ENCODE results near the gene SPHK2.
A peak's percentile ranks its signal among the peaks of the same experiment; 100 is the strongest.

Gene SPHK2

GRCh38 chr19:48644839-48645619 lies 25.7 kb downstream of the SPHK2 start:
- H3K14ac ChIP-seq (ENCODE audit: low read length): no peak overlapping the region
- no peaks in the 10 kb centered on the region for H3K9me3 ChIP-seq (ENCODE audit: insufficient read depth, low read depth, low read length)
- no peak overlapping the region for H3K4ac ChIP-seq (ENCODE audit: low read depth, low read length)
- H3K27ac ChIP-seq (ENCODE audit: low read depth, low read length): no peak overlapping the region
- peak overlapping the region; percentile 12 for H2AFZ ChIP-seq (ENCODE audit: insufficient read depth, low read length, poor library complexity)
- peak; percentile 53 to 71 for DNase-seq
- no peak overlapping the region for H3K23ac ChIP-seq (ENCODE audit: low read length)
- H3K18ac ChIP-seq (ENCODE audit: low read length): no peak overlapping the region
- no peak overlapping the region for H2AK5ac ChIP-seq (ENCODE audit: low read length)
- peaks cover 6 to 13% of the 10 kb centered on the region in 2 experiments for H3K4me1 ChIP-seq (ENCODE audit: control insufficient read depth in 1 of 2, insufficient read depth in 2 of 2, low read length in 2 of 2)
- no peak overlapping the region for H4K12ac ChIP-seq (ENCODE audit: low read depth, low read length)
- no peaks in the 10 kb centered on the region for H3K36me3 ChIP-seq (ENCODE audit: control insufficient read depth in 1 of 2, insufficient read depth in 2 of 2, low read length in 2 of 2)
- no peaks in the 10 kb centered on the region for H3K79me1 ChIP-seq (ENCODE audit: low read length)
- H2BK5ac ChIP-seq (ENCODE audit: low read depth, low read length, poor library complexity): no peak overlapping the region
- H2BK12ac ChIP-seq (ENCODE audit: low read length): no peak overlapping the region
- H4K91ac ChIP-seq (ENCODE audit: low read depth, low read length): no peak overlapping the region
- no peak overlapping the region for H3K4me3 ChIP-seq (ENCODE audit: low read depth, low read length)
- no peak overlapping the region for H3K9ac ChIP-seq (ENCODE audit: low read length)
- no peaks in the 10 kb centered on the region for H3K27me3 ChIP-seq (ENCODE audit: insufficient read depth, low read length)
- H2BK120ac ChIP-seq (ENCODE audit: insufficient read depth, low read length, poor library complexity): no peak overlapping the region
- no peaks in the 10 kb centered on the region for H3K79me2 ChIP-seq (ENCODE audit: control insufficient read depth, insufficient read depth, low read length, poor library complexity)
- peak overlapping the region; percentile 90 for H3K4me2 ChIP-seq (ENCODE audit: low read length)
- peak overlapping the region; percentile 59 for H4K8ac ChIP-seq (ENCODE audit: low read depth, low read length)
- no CpG with 5 or more reads among the region's 25 CpGs for WGBS (ENCODE audit: extremely low coverage, insufficient coverage, insufficient read length)

- H2AK5ac ChIP-seq (ENCODE audit: low read length): no peak overlapping the region
- H2BK120ac ChIP-seq (ENCODE audit: insufficient read depth, low read length, poor library complexity): no peak overlapping the region
- no peak overlapping the region for H3K18ac ChIP-seq (ENCODE audit: low read length)
- no peak for DNase-seq
- no peaks in the 10 kb centered on the region for H3K36me3 ChIP-seq (ENCODE audit: control insufficient read depth in 1 of 2, insufficient read depth in 2 of 2, low read length in 2 of 2)
- H3K79me2 ChIP-seq (ENCODE audit: control insufficient read depth, insufficient read depth, low read length, poor library complexity): no peaks in the 10 kb centered on the region
- H3K27me3 ChIP-seq (ENCODE audit: insufficient read depth, low read length): no peaks in the 10 kb centered on the region
- no peak overlapping the region for H3K23ac ChIP-seq (ENCODE audit: low read length)
- H3K9ac ChIP-seq (ENCODE audit: low read length): no peak overlapping the region
- H2BK5ac ChIP-seq (ENCODE audit: low read depth, low read length, poor library complexity): no peak overlapping the region
- no peak overlapping the region for H3K27ac ChIP-seq (ENCODE audit: low read depth, low read length)
- H2BK12ac ChIP-seq (ENCODE audit: low read length): no peak overlapping the region
- no peak overlapping the region for H3K14ac ChIP-seq (ENCODE audit: low read length)
- H4K91ac ChIP-seq (ENCODE audit: low read depth, low read length): no peak overlapping the region
- H4K8ac ChIP-seq (ENCODE audit: low read depth, low read length): peak overlapping the region; percentile 59
- H3K4me3 ChIP-seq (ENCODE audit: low read depth, low read length): no peak overlapping the region
- H2AFZ ChIP-seq (ENCODE audit: insufficient read depth, low read length, poor library complexity): peak overlapping the region; percentile 12
- no peaks in the 10 kb centered on the region for H3K79me1 ChIP-seq (ENCODE audit: low read length)
- H3K4me2 ChIP-seq (ENCODE audit: low read length): peak overlapping the region; percentile 90
- WGBS (ENCODE audit: extremely low coverage, insufficient coverage, insufficient read length): no CpG with 5 or more reads among the region's 6 CpGs
- H3K9me3 ChIP-seq (ENCODE audit: insufficient read depth, low read depth, low read length): no peaks in the 10 kb centered on the region
- H4K12ac ChIP-seq (ENCODE audit: low read depth, low read length): no peak overlapping the region
- H3K4ac ChIP-seq (ENCODE audit: low read depth, low read length): no peak overlapping the region
- H3K4me1 ChIP-seq (ENCODE audit: control insufficient read depth in 1 of 2, insufficient read depth in 2 of 2, low read length in 2 of 2): peaks cover 6 to 13% of the 10 kb centered on the region in 2 experiments
Observed at GRCh38 chr19:48645620-48646000, 26.3 kb downstream of the SPHK2 start.

GRCh38 chr19:48646001-48646721 lies 26.9 kb downstream of the SPHK2 start, which contains the start of gene CA11:
TSS of gene CA11 (minus strand) at chr19:48646187. CDS start at chr19:48645632, 555 bp downstream.
- no peaks in the 10 kb centered on the region for H3K79me2 ChIP-seq (ENCODE audit: control insufficient read depth, insufficient read depth, low read length, poor library complexity)
- H2BK12ac ChIP-seq (ENCODE audit: low read length): no peak within 1 kb of the TSS
- peak; percentile 79 to 87 for DNase-seq
- H3K4me2 ChIP-seq (ENCODE audit: low read length): peak within 1 kb of the TSS; percentile 90
- no peak within 1 kb of the TSS for H3K23ac ChIP-seq (ENCODE audit: low read length)
- peaks cover 6 to 13% of the 10 kb centered on the region in 2 experiments for H3K4me1 ChIP-seq (ENCODE audit: control insufficient read depth in 1 of 2, insufficient read depth in 2 of 2, low read length in 2 of 2)
- H3K79me1 ChIP-seq (ENCODE audit: low read length): no peaks in the 10 kb centered on the region
- no peak within 1 kb of the TSS for H2BK120ac ChIP-seq (ENCODE audit: insufficient read depth, low read length, poor library complexity)
- H3K27me3 ChIP-seq (ENCODE audit: insufficient read depth, low read length): no peaks in the 10 kb centered on the region
- H3K9ac ChIP-seq (ENCODE audit: low read length): no peak within 1 kb of the TSS
- H2BK5ac ChIP-seq (ENCODE audit: low read depth, low read length, poor library complexity): no peak within 1 kb of the TSS
- no peak within 1 kb of the TSS for H3K27ac ChIP-seq (ENCODE audit: low read depth, low read length)
- peak within 1 kb of the TSS; percentile 14 for H2AFZ ChIP-seq (ENCODE audit: insufficient read depth, low read length, poor library complexity)
- H3K9me3 ChIP-seq (ENCODE audit: insufficient read depth, low read depth, low read length): peaks cover under 1% of the 10 kb centered on the region
- no peak within 1 kb of the TSS for H4K91ac ChIP-seq (ENCODE audit: low read depth, low read length)
- peak within 1 kb of the TSS; percentile 59 for H4K8ac ChIP-seq (ENCODE audit: low read depth, low read length)
- H3K18ac ChIP-seq (ENCODE audit: low read length): no peak within 1 kb of the TSS
- H3K4ac ChIP-seq (ENCODE audit: low read depth, low read length): no peak within 1 kb of the TSS
- H3K36me3 ChIP-seq (ENCODE audit: control insufficient read depth in 1 of 2, insufficient read depth in 2 of 2, low read length in 2 of 2): no peaks in the 10 kb centered on the region
- no peak within 1 kb of the TSS for H2AK5ac ChIP-seq (ENCODE audit: low read length)
- H4K12ac ChIP-seq (ENCODE audit: low read depth, low read length): no peak within 1 kb of the TSS
- peak within 1 kb of the TSS; percentile 59 for H3K4me3 ChIP-seq (ENCODE audit: low read depth, low read length)
- WGBS (ENCODE audit: extremely low coverage, insufficient coverage, insufficient read length): no CpG with 5 or more reads among the region's 33 CpGs
- no peak within 1 kb of the TSS for H3K14ac ChIP-seq (ENCODE audit: low read length)

- Histone ChIP-seq H3K4me2 (ENCODE audit: low read length) (peak overlapping the region; percentile 90), H3K4me3 (ENCODE audit: low read depth, low read length) (no peak overlapping the region), H3K14ac (ENCODE audit: low read length) (no peak overlapping the region), H3K27ac (ENCODE audit: low read depth, low read length) (no peak overlapping the region), H2BK120ac (ENCODE audit: insufficient read depth, low read length, poor library complexity) (no peak overlapping the region), H3K9me3 (ENCODE audit: insufficient read depth, low read depth, low read length) (peaks cover 2% of the 10 kb centered on the region), H4K91ac (ENCODE audit: low read depth, low read length) (no peak overlapping the region), H3K27me3 (ENCODE audit: insufficient read depth, low read length) (no peaks in the 10 kb centered on the region), H3K23ac (ENCODE audit: low read length) (no peak overlapping the region), H3K4ac (ENCODE audit: low read depth, low read length) (no peak overlapping the region), H2AK5ac (ENCODE audit: low read length) (no peak overlapping the region), H3K36me3 (ENCODE audit: control insufficient read depth in 1 of 2, insufficient read depth in 2 of 2, low read length in 2 of 2) (no peaks in the 10 kb centered on the region), H3K18ac (ENCODE audit: low read length) (no peak overlapping the region), H3K79me1 (ENCODE audit: low read length) (no peaks in the 10 kb centered on the region), H2BK5ac (ENCODE audit: low read depth, low read length, poor library complexity) (no peak overlapping the region), H2BK12ac (ENCODE audit: low read length) (no peak overlapping the region), H2AFZ (ENCODE audit: insufficient read depth, low read length, poor library complexity) (no peak overlapping the region), H4K12ac (ENCODE audit: low read depth, low read length) (no peak overlapping the region), H3K9ac (ENCODE audit: low read length) (no peak overlapping the region), H3K79me2 (ENCODE audit: control insufficient read depth, insufficient read depth, low read length, poor library complexity) (no peaks in the 10 kb centered on the region), H3K4me1 (ENCODE audit: control insufficient read depth in 1 of 2, insufficient read depth in 2 of 2, low read length in 2 of 2) (peaks cover 6 to 13% of the 10 kb centered on the region in 2 experiments), H4K8ac (ENCODE audit: low read depth, low read length) (no peak overlapping the region)
- no CpG with 5 or more reads among the region's 10 CpGs for WGBS (ENCODE audit: extremely low coverage, insufficient coverage, insufficient read length)
- no peak for DNase-seq
Observed at GRCh38 chr19:48646722-48647216, 27.5 kb downstream of the SPHK2 start.
